ENCODE results near the gene FGF14.

GRCh38 chr13:101946401-101946800 lies 455.4 kb downstream of the FGF14 start:
- TF ChIP-seq POLR2AphosphoS5 (IDR thresholded peaks at IDR 0.05) (no peak), CTCF (IDR thresholded peaks at IDR 0.05) (no peak), EP300 (IDR thresholded peaks at IDR 0.05) (no peak)
